HAP-1 (cell line): ENCODE measurements around the gene RUNX1.
"Not testable (repeated sequence)": the region's sequence is repeated elsewhere in the genome, so short reads cannot be mapped to it uniquely, and the experiment has no call there.

Source experiments
- DNase-seq, 2 experiments: peaks; one replicate each; pipeline ENCODE4 v3.0.0-alpha.2; 2016 to 2020; ENCODE audit warnings: low spot score in 2 of 2
- H3K27me3 ChIP-seq: fragments of 250-450 bp; sonication (Bioruptor Pico); 2 replicates; pipeline ENCODE4 v1.5.1; 2020; ENCODE audit warnings: low read depth, mild to moderate bottlenecking, moderate library complexity
- H3K36me3 ChIP-seq: fragments of 250-450 bp; sonication (Bioruptor Pico); replicated peaks from 2 replicates; pipeline ENCODE4 v1.5.1; 2020; ENCODE audit warnings: mild to moderate bottlenecking
- H3K4me1 ChIP-seq: fragments of 250-450 bp; sonication (Bioruptor Pico); 2 replicates; pipeline ENCODE4 v1.5.1; 2020; ENCODE audit warnings: mild to moderate bottlenecking
- H3K4me3 ChIP-seq: fragments of 250-450 bp; sonication (Bioruptor Pico); 2 replicates; pipeline ENCODE4 v1.5.1; 2020; ENCODE audit warnings: mild to moderate bottlenecking, moderate library complexity
- H3K9me3 ChIP-seq: fragments of 250-450 bp; sonication (Bioruptor Pico); 2 replicates; pipeline ENCODE4 v1.5.1; 2020; ENCODE audit warnings: mild to moderate bottlenecking, moderate library complexity
- in situ Hi-C: fragments of 300-500 bp; cut with MboI; formaldehyde crosslinking; loops from 3 replicates; pipeline ENCODE4 v1.14.3; 2020; ENCODE audit warnings: low sequenced_read_pairs, inconsistent platforms, mixed read lengths

The RUNX1 gene

GRCh38 chr21:34804584-34804983 lies 244.5 kb downstream of the RUNX1 start:
- H3K27me3 ChIP-seq, H3K4me3 ChIP-seq, H3K4me1 ChIP-seq, in situ Hi-C loops, H3K9me3 ChIP-seq, DNase-seq, H3K36me3 ChIP-seq: not testable (repeated sequence)

- no peak for DNase-seq
- no peaks in the 10 kb centered on the region for H3K27me3 ChIP-seq
- peaks cover 6% of the 10 kb centered on the region for H3K9me3 ChIP-seq
- no peaks in the 10 kb centered on the region; the same call in 1 of the 2 replicates for H3K4me1 ChIP-seq
- no peak overlapping the region for H3K4me3 ChIP-seq
- in situ Hi-C loops: no loop called here
- H3K36me3 ChIP-seq: no peaks in the 10 kb centered on the region; the same call in 1 of the 2 replicates
These were observed 245.2 kb downstream of the RUNX1 start for GRCh38 chr21:34803782-34804370.

- Histone ChIP-seq H3K9me3 (peaks cover 6% of the 10 kb centered on the region), H3K4me1 (no peaks in the 10 kb centered on the region; the same call in 1 of the 2 replicates), H3K27me3 (no peaks in the 10 kb centered on the region), H3K36me3 (no peaks in the 10 kb centered on the region; the same call in 1 of the 2 replicates), H3K4me3 (no peak overlapping the region)
- no peak for DNase-seq
- in situ Hi-C loops: no loop called here
These were observed 246.8 kb downstream of the RUNX1 start for GRCh38 chr21:34802180-34802899.

- in situ Hi-C loops: no loop called here
- peak; percentile 35 to 49 for DNase-seq
- peaks cover 6% of the 10 kb centered on the region for H3K9me3 ChIP-seq
These were observed 247.5 kb downstream of the RUNX1 start for GRCh38 chr21:34801519-34802132.

GRCh38 chr21:34800797-34801518 lies 248.1 kb downstream of the RUNX1 start:
- in situ Hi-C loops: no loop called here
- Histone ChIP-seq H3K4me3 (no peak overlapping the region), H3K27me3 (no peaks in the 10 kb centered on the region), H3K9me3 (no peaks in the 10 kb centered on the region; the same call in 1 of the 2 replicates), H3K36me3 (peaks cover 3% of the 10 kb centered on the region; the same call in 1 of the 2 replicates), H3K4me1 (no peaks in the 10 kb centered on the region; the same call in 1 of the 2 replicates)
- DNase-seq: no peak

More at GRCh38 chr21:34801519-34802132, 247.5 kb downstream of the RUNX1 start:
- H3K4me3 ChIP-seq: no peak overlapping the region
- H3K36me3 ChIP-seq: peaks cover 3% of the 10 kb centered on the region; the same call in 1 of the 2 replicates
- H3K27me3 ChIP-seq: no peaks in the 10 kb centered on the region
- H3K4me1 ChIP-seq: no peaks in the 10 kb centered on the region; the same call in 1 of the 2 replicates

- Histone ChIP-seq H3K9me3 (no peaks in the 10 kb centered on the region), H3K4me1 (no peaks in the 10 kb centered on the region; the same call in 1 of the 2 replicates), H3K36me3 (peaks cover 3% of the 10 kb centered on the region; the same call in 1 of the 2 replicates), H3K27me3 (no peaks in the 10 kb centered on the region), H3K4me3 (no peak overlapping the region)
- in situ Hi-C loops: no loop called here
- no peak for DNase-seq
These were observed 250.0 kb downstream of the RUNX1 start for GRCh38 chr21:34799092-34799491.

GRCh38 chr21:34797921-34798535 lies 251.1 kb downstream of the RUNX1 start:
- Histone ChIP-seq H3K9me3 (no peaks in the 10 kb centered on the region), H3K27me3 (no peaks in the 10 kb centered on the region), H3K4me3 (no peak overlapping the region), H3K36me3 (peaks cover 3% of the 10 kb centered on the region; the same call in 1 of the 2 replicates), H3K4me1 (no peaks in the 10 kb centered on the region; the same call in 1 of the 2 replicates)
- DNase-seq: no peak
- in situ Hi-C loops: no loop called here

GRCh38 chr21:34797201-34797525 lies 251.9 kb downstream of the RUNX1 start:
- H3K4me1 ChIP-seq: no peaks in the 10 kb centered on the region; the same call in 1 of the 2 replicates

GRCh38 chr21:34796518-34797200 lies 252.4 kb downstream of the RUNX1 start:
- Histone ChIP-seq H3K4me1 (no peaks in the 10 kb centered on the region; the same call in 1 of the 2 replicates), H3K36me3 (peaks cover 3% of the 10 kb centered on the region; the same call in 1 of the 2 replicates), H3K4me3 (no peak overlapping the region), H3K27me3 (no peaks in the 10 kb centered on the region), H3K9me3 (no peaks in the 10 kb centered on the region)
- in situ Hi-C loops: no loop called here
- DNase-seq: no peak

More at GRCh38 chr21:34797201-34797525, 251.9 kb downstream of the RUNX1 start:
- no peak for DNase-seq
- in situ Hi-C loops: no loop called here
- Histone ChIP-seq H3K9me3 (no peaks in the 10 kb centered on the region), H3K4me3 (no peak overlapping the region), H3K27me3 (no peaks in the 10 kb centered on the region), H3K36me3 (peaks cover 3% of the 10 kb centered on the region; the same call in 1 of the 2 replicates)

GRCh38 chr21:34795548-34796180 lies 253.4 kb downstream of the RUNX1 start:
- in situ Hi-C loops: no loop called here
- peaks cover 3% of the 10 kb centered on the region; the same call in 1 of the 2 replicates for H3K36me3 ChIP-seq
- no peak for DNase-seq

GRCh38 chr21:34795175-34795547 lies 253.9 kb downstream of the RUNX1 start:
- in situ Hi-C loops: no loop called here
- Histone ChIP-seq H3K4me1 (no peaks in the 10 kb centered on the region), H3K4me3 (no peak overlapping the region), H3K36me3 (peaks cover 3% of the 10 kb centered on the region; the same call in 1 of the 2 replicates), H3K9me3 (no peaks in the 10 kb centered on the region), H3K27me3 (no peaks in the 10 kb centered on the region)
- no peak for DNase-seq

More at GRCh38 chr21:34795548-34796180, 253.4 kb downstream of the RUNX1 start:
- no peaks in the 10 kb centered on the region for H3K27me3 ChIP-seq
- H3K4me3 ChIP-seq: no peak overlapping the region
- H3K9me3 ChIP-seq: no peaks in the 10 kb centered on the region
- no peaks in the 10 kb centered on the region; the same call in 1 of the 2 replicates for H3K4me1 ChIP-seq

GRCh38 chr21:34794686-34795085 lies 254.4 kb downstream of the RUNX1 start:
- DNase-seq: no peak
- in situ Hi-C loops: no loop called here
- Histone ChIP-seq H3K9me3 (no peaks in the 10 kb centered on the region), H3K27me3 (no peaks in the 10 kb centered on the region), H3K36me3 (peaks cover 3% of the 10 kb centered on the region; the same call in 1 of the 2 replicates), H3K4me3 (no peak overlapping the region), H3K4me1 (no peaks in the 10 kb centered on the region)
